Peyer's patch (tissue), 4 donors: ENCODE measurements around the gene NAPG.
"Not testable (repeated sequence)": the region's sequence is repeated elsewhere in the genome, so short reads cannot be mapped to it uniquely, and the experiment has no call there.

Experiments used
- CTCF ChIP-seq, 6 experiments: fragments of 450-650 bp in 4 of 6; fragments of 200-600 bp in 2 of 6; sonication (generic) in 1 of 6; IDR thresholded peaks; one replicate each; pipeline ENCODE4 v1.5.1; 2017 to 2019; ENCODE audit warnings: antibody characterized with exemption in 6 of 6, mild to moderate bottlenecking in 3 of 6, moderate library complexity in 1 of 6
- POLR2A ChIP-seq, 2 donors: fragments of 450-650 bp; IDR thresholded peaks; one replicate each; pipeline ENCODE4 v1.5.1; 2017; ENCODE audit warnings: antibody characterized with exemption in 2 of 2, mild to moderate bottlenecking in 2 of 2, moderate library complexity in 2 of 2

- TF ChIP-seq POLR2A, CTCF (IDR thresholded peaks at IDR 0.05): not testable (repeated sequence)
Measured at GRCh38 chr18:10505892-10506291, 19.9 kb upstream of the NAPG start.
